GM15510 (cell line): Measurements from ENCODE around the gene UBE2N.

Experiments used
- POLR2A ChIP-seq: IDR thresholded peaks from 3 replicates; pipeline ENCODE4 v1.6.1; 2011; ENCODE audit warnings: borderline replicate concordance; ENCODE audit not compliant: insufficient read length; ENCODE audit errors: extremely low read depth

The UBE2N gene

GRCh38 chr12:93378998-93379325, 62.8 kb downstream of the UBE2N start:
- no peak for TF ChIP-seq POLR2A

- TF ChIP-seq POLR2A, result peak; percentile 50
These were observed 63.4 kb downstream of the UBE2N start for GRCh38 chr12:93378196-93378997.

GRCh38 chr12:93377252-93378195, 64.2 kb downstream of the UBE2N start, which contains the start of gene NUDT4:
NUDT4 (plus strand) TSS chr12:93377925; CDS start chr12:93378323, 398 bp downstream.
- peak; percentile 87 for TF ChIP-seq POLR2A

GRCh38 chr12:93376436-93377251, 65.1 kb downstream of the UBE2N start:
- no peak for TF ChIP-seq POLR2A

- TF ChIP-seq POLR2A, result no peak
These were observed 65.8 kb downstream of the UBE2N start for GRCh38 chr12:93375906-93376305.

- no peak for TF ChIP-seq POLR2A
These were observed 67.6 kb downstream of the UBE2N start for GRCh38 chr12:93373961-93374656.

- TF ChIP-seq POLR2A, result no peak
These were observed 70.8 kb downstream of the UBE2N start for GRCh38 chr12:93370947-93371346.

GRCh38 chr12:93369505-93369904, 72.2 kb downstream of the UBE2N start:
- TF ChIP-seq POLR2A, result no peak

GRCh38 chr12:93368766-93369165, 73.0 kb downstream of the UBE2N start:
- TF ChIP-seq POLR2A, result no peak

- no peak for TF ChIP-seq POLR2A
These were observed 75.3 kb downstream of the UBE2N start for GRCh38 chr12:93366422-93366821.

GRCh38 chr12:93365616-93366405, 75.9 kb downstream of the UBE2N start:
- TF ChIP-seq POLR2A, result no peak

GRCh38 chr12:93363841-93364297, 77.9 kb downstream of the UBE2N start:
- TF ChIP-seq POLR2A, result no peak

- no peak for TF ChIP-seq POLR2A
These were observed 80.4 kb downstream of the UBE2N start for GRCh38 chr12:93361151-93361919.

- TF ChIP-seq POLR2A, result no peak
These were observed 81.1 kb downstream of the UBE2N start for GRCh38 chr12:93360688-93361087.
